Karpas-422 (cell line): ENCODE results near the gene GINS2. TPM values are rescaled to one million over a fixed set of nuclear protein-coding genes. Genes with fewer than 3 reads are reported as not detected.

ENCODE experiments used
- DNase-seq: peaks from one replicate; pipeline ENCODE4 v3.0.0-alpha.2; 2015
- H2AFZ ChIP-seq: fragments of 200-600 bp; sonication (generic); 2 replicates; pipeline ENCODE4 v1.6.1; 2014; ENCODE audit warnings: antibody characterized with exemption, low read length, mixed read lengths
- H3K27ac ChIP-seq: fragments of 200-600 bp; sonication (generic); 2 replicates; pipeline ENCODE4 v1.5.1; 2014; ENCODE audit warnings: mild to moderate bottlenecking, low read length, moderate library complexity
- H3K27me3 ChIP-seq: fragments of 200-600 bp; sonication (generic); 2 replicates; pipeline ENCODE4 v1.6.1; 2014; ENCODE audit warnings: low read length, mixed read lengths
- H3K36me3 ChIP-seq: fragments of 200-600 bp; sonication (generic); 2 replicates; pipeline ENCODE4 v1.6.1; 2014; ENCODE audit warnings: low read length, mixed read lengths; ENCODE audit not compliant: insufficient read depth
- H3K4me1 ChIP-seq: fragments of 200-600 bp; sonication (generic); 2 replicates; pipeline ENCODE4 v1.6.1; 2014; ENCODE audit warnings: mild to moderate bottlenecking, low read length, mixed read lengths
- H3K4me2 ChIP-seq: fragments of 200-600 bp; sonication (generic); 2 replicates; pipeline ENCODE4 v1.6.1; 2014; ENCODE audit warnings: low read length, low read depth, mild to moderate bottlenecking; ENCODE audit not compliant: poor library complexity, severe bottlenecking
- H3K4me3 ChIP-seq: fragments of 200-600 bp; sonication (generic); 2 replicates; pipeline ENCODE4 v1.5.1; 2014; ENCODE audit warnings: mild to moderate bottlenecking, antibody characterized with exemption, low read length, mixed read lengths
- H3K79me2 ChIP-seq: fragments of 200-600 bp; sonication (generic); 2 replicates; pipeline ENCODE4 v1.6.1; 2014; ENCODE audit warnings: mild to moderate bottlenecking, low read length, mixed read lengths
- H3K9ac ChIP-seq: fragments of 200-600 bp; sonication (generic); 2 replicates; pipeline ENCODE4 v1.6.0; 2014; ENCODE audit warnings: low read length
- H3K9me2 ChIP-seq: fragments of 200-600 bp; sonication (generic), shearing (Covaris generic); replicated peaks from 2 replicates; pipeline ENCODE4 v1.6.0; 2014; ENCODE audit warnings: mild to moderate bottlenecking, low read length, moderate library complexity; ENCODE audit not compliant: insufficient read depth
- H3K9me3 ChIP-seq: fragments of 300-700, 200-600 bp; sonication (generic); 2 replicates; pipeline ENCODE4 v1.6.1; 2014; ENCODE audit warnings: low read length, mixed read lengths
- H4K20me1 ChIP-seq: fragments of 200-600 bp; sonication (generic); 2 replicates; pipeline ENCODE4 v1.6.1; 2014; ENCODE audit warnings: mild to moderate bottlenecking, antibody characterized with exemption, low read length, low read depth; ENCODE audit not compliant: insufficient read depth
- total RNA-seq: library from RNA; depleted of rRNA; stranded (reverse); fragments of >200 nt; shearing (Covaris generic); gene quantifications from 2 replicates; pipeline ENCODE4 v1.2.3, GENCODE V29; 2014; ENCODE audit warnings: low replicate concordance

GINS2 gene
- total RNA-seq, 1 experiment from 2014 or later = 14.2 TPM

DNA sequence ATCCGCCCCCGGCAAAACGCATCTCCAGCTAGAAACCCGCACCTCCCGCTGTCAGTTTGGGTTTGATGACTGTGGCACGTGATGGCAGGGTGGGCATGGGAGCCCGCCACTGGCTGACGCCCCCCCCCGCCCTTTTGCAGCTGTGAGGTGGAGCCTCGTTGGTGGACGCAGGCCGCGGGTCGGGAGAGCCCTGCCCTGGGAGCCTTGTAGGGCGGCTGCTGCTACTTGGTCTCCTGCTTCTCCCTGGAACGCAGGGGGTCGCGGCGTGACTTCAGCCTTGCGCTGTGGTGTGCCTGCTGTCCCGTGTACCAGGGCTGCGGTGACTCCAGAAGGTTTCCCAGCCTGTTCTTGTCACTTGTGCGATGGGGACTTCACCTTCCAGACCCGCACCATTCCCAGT is 47.4 kb downstream of the GINS2 start:
- H3K9me3 ChIP-seq = no peaks in the 10 kb centered on the region
- no peaks in the 10 kb centered on the region for H3K4me1 ChIP-seq
- DNase-seq = no peak
- H3K79me2 ChIP-seq = no peaks in the 10 kb centered on the region
- H3K9me2 ChIP-seq = no peaks in the 10 kb centered on the region
- H3K4me3 ChIP-seq = no peak overlapping the region
- H2AFZ ChIP-seq = no peak overlapping the region
- H3K9ac ChIP-seq = no peak overlapping the region
- H3K36me3 ChIP-seq = no peaks in the 10 kb centered on the region
- no peaks in the 10 kb centered on the region for H3K27me3 ChIP-seq
- no peak overlapping the region for H3K4me2 ChIP-seq
- H4K20me1 ChIP-seq = 0 out of 2 replicates have a peak, but pooled peaks cover 2% of the 10 kb centered on the region
- no peak overlapping the region for H3K27ac ChIP-seq

DNA sequence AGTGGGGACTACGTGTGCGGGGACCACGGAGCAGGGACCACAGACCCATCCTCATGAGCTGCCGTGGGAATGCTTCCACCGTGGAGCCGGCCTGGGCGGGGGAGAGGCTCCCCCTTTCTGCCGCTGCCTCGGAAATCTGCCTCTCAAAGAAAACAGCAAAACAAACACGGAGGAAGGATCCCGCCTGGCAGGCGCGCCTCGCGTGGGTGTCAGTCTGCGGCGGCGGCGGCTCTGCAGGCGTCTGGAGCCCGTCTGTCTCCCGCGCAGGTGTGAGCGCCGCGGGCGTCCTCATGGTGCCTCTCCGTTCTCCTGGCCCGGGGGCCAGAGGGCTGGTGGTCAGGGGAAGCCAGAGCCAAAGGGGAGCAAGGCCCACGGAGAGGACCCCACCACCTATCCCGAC is 48.2 kb downstream of the GINS2 start:
- Histone ChIP-seq H3K27ac (no peak overlapping the region), H3K9ac (no peak overlapping the region), H3K9me2 (no peaks in the 10 kb centered on the region), H3K9me3 (no peaks in the 10 kb centered on the region), H3K4me3 (no peak overlapping the region), H2AFZ (no peak overlapping the region), H3K27me3 (no peaks in the 10 kb centered on the region), H4K20me1 (peaks cover 4% of the 10 kb centered on the region; the same call in 1 of the 2 replicates), H3K4me1 (no peaks in the 10 kb centered on the region), H3K4me2 (no peak overlapping the region), H3K79me2 (no peaks in the 10 kb centered on the region), H3K36me3 (no peaks in the 10 kb centered on the region)
- DNase-seq = no peak

DNA sequence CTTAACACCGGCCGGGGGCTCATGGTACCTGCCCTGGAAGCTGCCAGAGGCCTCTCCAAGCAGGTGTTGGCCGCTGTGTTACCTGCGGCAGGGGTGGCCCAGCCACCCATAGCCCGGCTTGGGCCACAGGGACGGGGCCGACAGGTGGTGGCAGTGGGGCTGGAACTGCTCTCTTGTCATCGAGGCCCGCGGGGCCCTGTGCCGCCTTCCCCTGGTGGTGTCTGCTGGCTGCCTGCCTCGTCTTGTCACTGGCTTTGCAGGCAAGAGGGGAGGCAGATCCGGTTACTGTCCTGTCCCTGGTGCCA is 48.5 kb downstream of the GINS2 start:
- DNase-seq = no peak
- peaks cover 4% of the 10 kb centered on the region; the same call in 1 of the 2 replicates for H4K20me1 ChIP-seq

DNA sequence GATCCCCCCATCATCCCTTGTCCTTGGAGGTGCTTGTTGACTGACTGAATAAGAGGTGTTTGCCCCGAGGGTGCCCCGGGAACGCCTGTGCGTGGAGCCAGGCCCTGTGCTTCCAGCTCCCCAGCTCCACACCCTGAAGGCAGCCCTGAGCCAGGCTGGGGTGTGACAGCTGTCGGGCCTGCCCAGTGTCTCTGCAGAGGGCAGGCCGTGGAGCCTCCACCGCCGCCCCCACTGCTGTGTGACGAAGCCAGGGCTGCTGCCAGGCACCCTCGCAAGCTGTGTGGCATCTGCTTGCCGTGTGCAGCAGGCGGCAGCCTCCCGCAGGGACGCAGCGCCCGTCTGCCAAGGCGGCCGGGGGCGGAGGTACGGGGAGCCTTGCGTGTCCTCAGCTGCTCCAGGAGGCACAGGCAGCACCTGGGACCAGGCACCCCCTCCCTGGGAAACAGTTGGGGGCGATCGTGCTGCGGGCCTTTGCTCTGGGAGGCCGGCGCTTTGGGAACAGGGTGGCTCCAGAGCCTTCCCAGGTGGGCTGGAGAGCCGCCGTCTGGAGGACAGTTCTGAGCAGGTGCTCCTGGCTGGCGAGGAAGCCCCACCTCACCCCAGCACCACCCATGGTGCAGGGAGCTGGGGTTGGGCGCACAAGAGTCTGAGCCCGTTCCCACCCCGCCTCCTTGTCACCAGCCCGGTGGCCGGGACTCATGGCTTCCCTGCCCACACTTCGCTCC is 49.1 kb downstream of the GINS2 start:
- H3K9me3 ChIP-seq = no peaks in the 10 kb centered on the region
- H3K4me3 ChIP-seq = no peak overlapping the region
- H3K4me2 ChIP-seq = no peak overlapping the region
- H4K20me1 ChIP-seq = peaks cover 4% of the 10 kb centered on the region; the same call in 1 of the 2 replicates
- no peaks in the 10 kb centered on the region for H3K4me1 ChIP-seq
- no peaks in the 10 kb centered on the region for H3K79me2 ChIP-seq
- H3K27me3 ChIP-seq = no peaks in the 10 kb centered on the region
- no peak overlapping the region for H2AFZ ChIP-seq
- no peak for DNase-seq
- H3K9me2 ChIP-seq = no peaks in the 10 kb centered on the region
- no peak overlapping the region for H3K9ac ChIP-seq
- no peaks in the 10 kb centered on the region for H3K36me3 ChIP-seq
- H3K27ac ChIP-seq = no peak overlapping the region

More for the DNA sequence above, 48.5 kb downstream of the GINS2 start:
- Histone ChIP-seq H3K79me2 (no peaks in the 10 kb centered on the region), H3K9me2 (no peaks in the 10 kb centered on the region), H3K4me3 (no peak overlapping the region), H3K9me3 (no peaks in the 10 kb centered on the region), H3K36me3 (no peaks in the 10 kb centered on the region), H2AFZ (no peak overlapping the region), H3K4me1 (no peaks in the 10 kb centered on the region), H3K27me3 (no peaks in the 10 kb centered on the region), H3K9ac (no peak overlapping the region), H3K4me2 (no peak overlapping the region), H3K27ac (no peak overlapping the region)

DNA sequence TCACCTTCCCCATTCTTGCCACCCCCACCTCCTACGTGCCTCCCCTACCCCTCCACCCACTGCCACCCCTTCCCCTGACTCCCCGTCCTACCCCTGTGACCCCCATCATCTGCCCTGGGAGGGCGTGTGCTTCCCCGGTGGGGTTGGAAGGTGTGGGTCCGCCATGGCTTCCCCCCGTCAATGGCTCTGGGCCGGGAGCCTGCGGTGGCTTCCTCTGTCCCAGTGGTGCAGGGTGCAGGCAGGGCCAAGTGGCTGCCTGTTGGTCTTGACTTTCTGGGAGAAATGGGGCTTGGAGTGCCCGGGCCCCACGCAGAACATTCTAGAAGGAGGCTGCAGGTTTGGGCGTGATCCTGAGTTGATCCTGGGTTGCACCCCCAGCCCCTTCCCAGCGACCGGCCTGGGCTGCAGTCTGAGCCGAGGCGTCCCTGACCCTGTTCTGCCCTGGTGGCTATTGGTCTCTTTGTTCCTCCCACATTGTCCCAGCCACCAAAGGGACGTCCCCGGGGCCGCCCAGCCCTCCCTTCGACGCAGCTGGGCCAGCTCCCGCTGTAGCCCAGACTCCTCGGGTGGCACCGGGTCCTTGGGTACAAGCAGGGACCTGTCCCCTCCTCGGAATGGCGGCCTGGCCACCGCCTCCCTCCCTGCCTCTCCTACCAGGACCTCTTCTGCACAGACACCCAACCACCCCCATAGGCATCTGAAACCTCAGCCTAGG is 49.9 kb downstream of the GINS2 start:
- H3K36me3 ChIP-seq = no peaks in the 10 kb centered on the region
- no peaks in the 10 kb centered on the region for H3K4me1 ChIP-seq
- no peaks in the 10 kb centered on the region for H3K79me2 ChIP-seq
- H3K9ac ChIP-seq = no peak overlapping the region
- no peaks in the 10 kb centered on the region for H3K9me3 ChIP-seq
- H3K27me3 ChIP-seq = no peaks in the 10 kb centered on the region
- H3K4me3 ChIP-seq = no peak overlapping the region
- no peaks in the 10 kb centered on the region for H3K9me2 ChIP-seq
- H3K4me2 ChIP-seq = no peak overlapping the region
- H3K27ac ChIP-seq = no peak overlapping the region
- no peak overlapping the region for H2AFZ ChIP-seq
- no peak for DNase-seq
- H4K20me1 ChIP-seq = peaks cover 4% of the 10 kb centered on the region; the same call in 1 of the 2 replicates

DNA sequence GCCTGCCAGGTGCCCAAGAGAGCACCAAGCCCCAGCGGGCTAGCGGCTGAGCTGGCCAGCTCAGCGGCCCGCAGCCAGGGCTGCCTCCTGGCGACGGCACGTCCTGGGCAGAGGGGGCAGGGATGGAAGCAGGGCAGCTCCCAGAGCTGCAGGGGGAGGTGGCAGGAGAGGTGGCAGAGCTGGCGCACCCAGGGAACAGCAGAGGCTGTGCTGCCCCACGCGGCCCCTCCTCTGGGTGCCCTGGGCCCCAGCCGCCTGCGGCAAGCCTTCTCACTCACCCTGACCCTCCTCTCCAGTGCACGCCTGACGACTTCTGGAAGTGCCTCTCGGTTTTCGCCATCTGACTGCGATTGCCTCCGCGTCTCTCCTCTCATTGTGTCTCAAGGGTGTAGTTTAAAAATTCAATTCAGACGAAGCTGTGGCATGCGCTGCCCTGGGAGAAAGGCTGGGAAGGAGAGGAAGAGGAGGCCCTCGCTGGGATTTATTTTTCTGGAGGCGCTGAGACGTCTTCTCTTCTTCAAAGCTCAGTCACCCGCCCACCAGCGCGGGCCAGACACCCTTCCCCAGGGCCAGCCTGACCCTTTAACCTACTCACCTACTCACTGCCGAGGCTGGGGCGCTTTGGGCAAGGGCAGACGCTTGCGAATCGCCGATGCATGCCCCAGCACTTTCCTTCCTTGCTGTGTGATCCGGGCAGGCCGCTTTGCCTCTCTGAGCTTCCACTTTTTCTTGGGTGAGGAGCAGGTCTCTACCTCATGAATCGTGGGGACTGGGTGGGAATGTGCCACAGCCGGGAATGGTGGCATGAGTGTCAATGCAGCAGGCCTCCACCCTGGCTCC is 50.7 kb downstream of the GINS2 start:
- H2AFZ ChIP-seq = no peak overlapping the region
- H4K20me1 ChIP-seq = peaks cover 4% of the 10 kb centered on the region; the same call in 1 of the 2 replicates
- H3K4me3 ChIP-seq = no peak overlapping the region
- no peak overlapping the region for H3K4me2 ChIP-seq
- no peaks in the 10 kb centered on the region for H3K4me1 ChIP-seq
- no peaks in the 10 kb centered on the region for H3K27me3 ChIP-seq
- H3K9me2 ChIP-seq = no peaks in the 10 kb centered on the region
- no peak overlapping the region for H3K9ac ChIP-seq
- H3K9me3 ChIP-seq = no peaks in the 10 kb centered on the region
- no peak for DNase-seq
- no peaks in the 10 kb centered on the region for H3K36me3 ChIP-seq
- no peaks in the 10 kb centered on the region for H3K79me2 ChIP-seq
- no peak overlapping the region for H3K27ac ChIP-seq

DNA sequence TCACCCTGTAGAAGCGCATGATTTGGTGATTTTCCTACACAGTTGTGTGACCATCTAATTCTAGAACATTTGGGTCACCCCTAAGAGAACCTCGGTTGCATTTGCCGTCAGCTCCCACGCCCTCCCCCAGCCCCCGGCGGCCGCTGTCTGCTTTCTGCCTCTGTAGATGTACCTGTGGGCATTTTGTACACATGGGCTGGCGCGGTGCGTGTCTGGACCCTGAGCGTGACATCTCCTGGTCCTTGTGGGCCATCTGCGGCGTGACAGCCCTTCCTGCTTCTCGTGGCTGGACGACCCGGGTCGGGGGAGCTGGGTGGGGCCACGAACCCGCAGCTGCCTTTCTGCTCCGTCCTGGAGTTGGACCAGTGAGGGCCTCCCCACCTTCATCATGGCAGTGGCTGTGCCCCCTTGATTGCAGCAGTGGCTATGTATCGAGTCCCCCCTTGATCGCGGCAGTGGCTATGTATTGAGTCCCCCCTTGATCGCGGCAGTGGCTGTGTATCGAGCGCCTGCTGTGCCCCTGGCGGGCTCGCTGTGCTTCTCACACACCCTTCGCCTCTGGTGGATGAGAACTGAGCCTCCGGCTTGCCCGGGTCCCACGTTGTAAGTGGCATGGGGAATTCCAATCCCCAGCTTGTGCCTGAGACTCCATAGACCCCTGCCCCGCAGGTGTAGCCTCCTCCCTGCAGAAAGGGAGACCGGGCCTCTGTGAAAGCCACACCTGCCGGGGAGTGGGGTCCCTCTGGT is 51.5 kb downstream of the GINS2 start:
- H3K4me2 ChIP-seq = no peak overlapping the region
- no peak overlapping the region for H3K27ac ChIP-seq
- no peak overlapping the region for H3K9ac ChIP-seq
- no peak for DNase-seq
- H3K4me1 ChIP-seq = no peaks in the 10 kb centered on the region
- H3K79me2 ChIP-seq = no peaks in the 10 kb centered on the region
- no peak overlapping the region for H3K4me3 ChIP-seq
- H3K27me3 ChIP-seq = no peaks in the 10 kb centered on the region
- H2AFZ ChIP-seq = no peak overlapping the region
- no peaks in the 10 kb centered on the region for H3K9me3 ChIP-seq
- H3K9me2 ChIP-seq = no peaks in the 10 kb centered on the region
- peaks cover 4% of the 10 kb centered on the region; the same call in 1 of the 2 replicates for H4K20me1 ChIP-seq
- no peaks in the 10 kb centered on the region for H3K36me3 ChIP-seq
